GM12892 (cell line): ENCODE results near the gene MFAP1.

Experiments
- POLR2A ChIP-seq: IDR thresholded peaks from 2 replicates; pipeline ENCODE4 v1.6.1; 2011; ENCODE audit warnings: low read depth, low read length, control low read depth
- POLR2AphosphoS5 ChIP-seq: IDR thresholded peaks from 2 replicates; pipeline ENCODE4 v1.6.1; 2011; ENCODE audit warnings: low read depth, low read length, control low read depth

GRCh38 chr15:43867096-43867495, 42.6 kb upstream of the MFAP1 start:
- TF ChIP-seq POLR2A, result no peak
- no peak for TF ChIP-seq POLR2AphosphoS5
